Activated T-cell treated with anti-CD3 and anti-CD28 coated beads for 4 hours (primary cell): ENCODE results near the gene LRRC49.
"Not testable (repeated sequence)": the region's sequence is repeated elsewhere in the genome, so short reads cannot be mapped to it uniquely, and the experiment has no call there.

ENCODE experiments used
- DNase-seq: peaks from one replicate; pipeline ENCODE4 v3.0.0-alpha.2; 2020

Gene LRRC49, protein sequence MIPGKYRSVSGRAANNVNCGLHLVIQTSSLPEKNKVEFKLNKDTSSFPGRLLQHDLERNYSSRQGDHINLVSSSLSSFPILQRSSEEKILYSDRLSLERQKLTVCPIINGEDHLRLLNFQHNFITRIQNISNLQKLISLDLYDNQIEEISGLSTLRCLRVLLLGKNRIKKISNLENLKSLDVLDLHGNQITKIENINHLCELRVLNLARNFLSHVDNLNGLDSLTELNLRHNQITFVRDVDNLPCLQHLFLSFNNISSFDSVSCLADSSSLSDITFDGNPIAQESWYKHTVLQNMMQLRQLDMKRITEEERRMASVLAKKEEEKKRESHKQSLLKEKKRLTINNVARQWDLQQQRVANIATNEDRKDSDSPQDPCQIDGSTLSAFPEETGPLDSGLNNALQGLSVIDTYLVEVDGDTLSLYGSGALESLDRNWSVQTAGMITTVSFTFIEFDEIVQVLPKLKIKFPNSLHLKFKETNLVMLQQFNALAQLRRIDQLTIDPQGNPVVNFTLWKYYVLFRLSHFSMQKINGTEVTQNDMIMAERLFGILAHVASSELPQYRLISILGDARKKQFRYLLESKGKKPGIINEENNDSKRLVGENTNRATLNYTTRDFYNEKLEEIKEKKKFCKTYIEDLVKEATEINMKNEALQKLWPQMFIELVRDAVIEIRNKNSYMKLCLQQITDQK

DNA sequence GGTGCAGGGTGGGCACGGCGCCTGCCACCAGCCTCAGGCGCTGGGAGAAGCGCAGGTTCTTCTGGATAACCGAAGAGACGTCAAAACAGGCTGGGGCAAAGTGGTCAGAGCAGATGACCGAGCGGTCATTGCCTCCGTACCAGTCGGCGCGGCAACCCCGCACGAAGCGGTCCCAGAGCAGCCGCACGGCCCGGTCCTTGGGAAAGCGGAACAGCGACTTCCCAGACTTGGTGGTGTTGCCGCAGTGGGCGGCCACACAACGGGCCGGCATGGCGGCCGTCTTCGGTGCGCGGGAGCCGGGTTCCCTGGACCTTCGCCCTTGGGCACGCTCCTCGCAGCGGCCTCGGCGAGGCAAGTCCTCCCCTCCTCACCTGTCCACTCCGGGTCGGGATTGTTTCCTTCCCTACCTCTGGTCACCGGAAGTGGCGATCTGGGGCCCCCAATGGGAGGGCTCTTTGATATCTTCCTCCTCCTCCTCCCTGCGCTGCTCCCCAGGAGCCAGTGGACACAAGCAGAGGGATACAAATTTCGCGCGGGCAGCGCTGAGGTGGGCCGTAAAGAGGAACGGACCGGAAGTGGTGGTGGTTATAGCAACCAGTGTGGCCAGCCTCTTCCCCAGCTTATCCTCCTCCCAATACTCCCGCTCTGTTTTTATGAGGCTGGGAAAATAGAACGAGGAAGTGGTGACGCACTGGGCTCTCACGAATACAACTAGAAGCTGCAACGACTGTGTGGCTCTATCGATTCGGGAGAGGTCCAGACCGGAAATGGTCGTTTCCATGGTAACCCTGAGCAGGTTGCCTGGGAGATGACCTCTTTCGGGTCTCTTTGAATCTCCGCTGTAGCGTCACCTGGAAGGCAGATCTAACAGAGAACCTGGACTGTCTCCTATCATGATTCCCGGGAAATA, at the start of gene LRRC49, which contains the start of gene THAP10:
Gene LRRC49, plus strand, starts transcription at position 825 of the 910 bp plus-strand sequence. Its CDS starts 69 bp downstream, at position 894.
Gene THAP10, minus strand, starts transcription at position 432 of the 910 bp plus-strand sequence. Its CDS starts 161 bp downstream, at position 271.
- DNase-seq, result no peak

GRCh38 chr15:70845602-70846360, 46.8 kb upstream of the LRRC49 start:
- DNase-seq, result no peak

- DNase-seq, result no peak
These were observed 40.7 kb upstream of the LRRC49 start for GRCh38 chr15:70851889-70852288.

GRCh38 chr15:70852501-70853317, 39.9 kb upstream of the LRRC49 start:
- no peak for DNase-seq

GRCh38 chr15:70853318-70853972, 39.2 kb upstream of the LRRC49 start:
- DNase-seq, result no peak

DNA sequence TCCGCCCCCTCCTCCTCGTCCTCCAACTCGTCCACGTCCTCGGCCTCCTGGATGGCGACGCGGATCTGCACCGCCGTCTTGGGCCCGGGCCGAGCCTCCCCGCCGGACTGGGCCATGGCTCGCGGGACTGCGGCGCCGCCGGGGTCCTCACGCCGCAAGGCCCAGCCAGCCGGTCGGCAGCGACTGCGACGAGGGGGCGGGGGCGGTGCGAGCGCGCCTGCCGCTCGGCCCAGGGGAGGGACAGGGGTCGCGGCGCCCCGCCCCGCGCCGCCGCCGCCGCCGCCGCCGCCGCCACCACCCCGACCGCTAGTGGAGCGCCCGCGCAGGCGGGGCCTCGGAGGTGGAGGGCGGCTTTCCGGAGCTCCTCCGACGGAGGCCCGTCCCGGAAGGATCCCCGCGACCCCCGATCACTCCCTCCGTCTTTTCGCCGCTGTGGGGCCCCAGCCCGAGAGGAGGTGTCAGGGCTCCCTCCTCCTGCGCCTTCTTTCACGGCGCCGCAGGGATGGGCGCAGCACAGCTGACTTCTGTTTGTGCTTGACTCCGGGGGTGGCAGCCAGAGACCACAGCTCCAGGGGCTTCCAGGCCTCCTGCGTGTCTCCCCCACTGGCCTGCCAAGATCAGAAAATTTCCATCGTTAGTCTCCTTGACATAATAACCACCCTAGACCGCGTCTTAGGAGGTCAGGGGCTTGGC, 38.5 kb upstream of the LRRC49 start, which contains the start of gene LARP6:
Gene LARP6, minus strand, starts transcription at position 185 of the 693 bp plus-strand sequence. Its CDS starts 69 bp downstream, at position 116.
- DNase-seq, result no peak

DNA sequence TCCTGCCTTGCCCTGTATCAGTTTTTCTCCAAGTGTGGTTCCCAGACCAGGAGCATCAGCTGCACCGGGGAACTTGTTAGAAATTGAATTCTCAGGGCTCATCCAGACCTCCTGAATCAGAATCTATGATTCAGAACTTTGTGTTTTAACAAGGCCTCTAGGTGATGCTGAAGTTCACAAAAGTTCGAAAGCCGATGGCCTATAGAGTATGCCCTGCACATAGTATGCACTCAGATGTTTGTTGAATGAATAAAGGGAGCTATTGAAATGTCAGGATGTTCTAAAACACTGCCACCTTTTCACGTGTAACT, 38.0 kb upstream of the LRRC49 start:
- no peak for DNase-seq

- DNase-seq, result no peak
These were observed 36.9 kb upstream of the LRRC49 start for GRCh38 chr15:70855764-70856163.

GRCh38 chr15:70856177-70856883, 36.3 kb upstream of the LRRC49 start:
- no peak for DNase-seq

DNA sequence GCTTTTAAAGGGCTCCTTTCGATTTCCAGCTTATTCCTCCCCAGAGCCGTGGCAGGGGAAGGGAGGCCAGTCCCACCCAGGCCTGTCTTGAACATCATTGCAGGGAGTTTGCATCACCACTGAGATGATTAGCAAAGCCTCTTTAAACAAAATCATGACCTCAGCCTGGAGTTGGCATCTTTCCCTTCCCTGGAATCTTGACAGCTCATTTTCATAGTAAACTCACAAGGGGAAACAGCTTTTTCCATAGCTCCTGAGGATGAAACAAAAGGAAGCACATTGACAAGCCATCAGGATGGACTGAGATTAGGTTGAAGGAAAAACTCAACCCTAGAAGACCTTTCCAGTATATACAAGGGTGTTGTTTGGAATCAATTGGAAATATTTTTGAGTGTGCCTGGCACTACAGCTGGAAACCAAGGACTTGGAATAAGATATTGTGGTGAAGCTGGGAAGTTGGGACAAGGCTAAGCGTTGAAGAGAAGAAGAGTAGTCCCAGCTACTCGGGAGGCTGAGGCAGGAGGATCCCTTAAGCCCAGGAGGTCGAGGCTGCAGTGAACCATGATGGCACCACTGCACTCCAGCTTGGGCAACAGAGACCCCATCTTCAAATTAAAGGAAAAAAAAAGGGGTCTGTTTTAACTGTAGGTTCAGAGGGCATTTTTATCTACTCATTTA, 35.6 kb upstream of the LRRC49 start:
- DNase-seq, result no peak

DNA sequence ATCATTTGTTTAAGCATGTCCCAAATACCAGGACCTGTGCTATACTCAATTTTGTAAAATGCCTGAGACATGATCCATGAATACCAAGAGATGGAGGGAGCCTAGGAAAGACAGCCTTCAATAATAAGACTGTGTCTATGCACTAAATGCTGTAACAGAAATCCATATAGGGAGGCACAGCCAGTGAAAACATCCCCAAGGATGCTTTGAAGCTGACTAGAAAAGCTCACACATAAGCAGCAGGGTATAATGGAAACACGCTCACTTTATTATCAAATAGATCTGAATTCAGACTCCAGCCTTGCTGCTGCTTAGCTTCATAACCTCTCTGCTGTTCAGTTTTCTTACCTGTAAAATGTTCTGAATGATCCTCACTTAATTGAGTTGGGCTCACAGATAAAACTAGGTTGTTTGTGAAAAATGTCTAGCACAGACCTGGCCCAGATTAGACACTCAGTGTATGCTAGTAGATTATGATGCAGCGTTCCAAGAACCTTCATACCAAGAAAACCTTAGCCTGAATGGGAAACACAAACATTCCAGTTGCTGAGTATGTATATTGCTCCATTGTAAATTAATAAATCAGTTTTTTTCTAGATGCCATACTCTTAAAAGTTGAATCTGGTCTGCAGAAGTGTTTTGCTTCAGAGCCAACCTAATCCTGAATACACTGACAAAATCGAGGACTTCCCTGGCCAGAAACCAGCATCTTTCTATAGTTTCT, 34.9 kb upstream of the LRRC49 start:
- no peak for DNase-seq

DNA sequence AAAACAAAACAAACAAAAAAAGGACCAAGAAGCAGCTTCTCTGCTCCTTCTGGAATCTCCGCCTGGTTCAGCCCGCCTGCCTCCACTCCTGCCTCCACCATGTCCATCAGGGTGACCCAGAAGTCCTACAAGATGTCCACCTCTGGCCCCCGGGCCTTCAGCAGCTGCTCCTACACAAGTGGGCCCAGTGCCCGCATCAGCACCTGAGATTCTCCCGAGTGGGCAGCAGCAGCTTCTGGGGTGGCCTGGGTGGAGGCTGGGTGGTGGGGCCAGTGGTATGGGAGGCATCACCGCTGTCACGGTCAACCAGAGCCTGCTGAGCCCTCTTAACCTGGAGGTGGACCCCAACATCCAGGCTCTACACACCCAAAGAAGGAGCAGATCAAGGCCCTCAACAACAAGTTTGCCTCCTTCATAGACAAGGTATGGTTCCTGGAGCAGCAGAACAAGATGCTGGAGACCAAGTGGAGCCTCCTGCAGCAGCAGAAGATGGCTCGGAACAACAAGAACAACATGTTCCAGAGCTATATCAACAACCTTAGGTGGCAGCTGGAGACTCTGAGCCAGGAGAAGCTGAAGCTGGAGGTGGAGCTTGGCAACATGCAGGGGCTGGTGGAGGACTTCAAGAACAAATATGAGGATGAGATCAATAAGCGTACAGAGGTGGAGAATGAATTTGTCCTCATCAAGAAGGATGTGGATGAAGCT, 33.9 kb upstream of the LRRC49 start:
- DNase-seq, result not testable (repeated sequence)

GRCh38 chr15:70859322-70859908, 33.2 kb upstream of the LRRC49 start:
- no peak for DNase-seq

DNA sequence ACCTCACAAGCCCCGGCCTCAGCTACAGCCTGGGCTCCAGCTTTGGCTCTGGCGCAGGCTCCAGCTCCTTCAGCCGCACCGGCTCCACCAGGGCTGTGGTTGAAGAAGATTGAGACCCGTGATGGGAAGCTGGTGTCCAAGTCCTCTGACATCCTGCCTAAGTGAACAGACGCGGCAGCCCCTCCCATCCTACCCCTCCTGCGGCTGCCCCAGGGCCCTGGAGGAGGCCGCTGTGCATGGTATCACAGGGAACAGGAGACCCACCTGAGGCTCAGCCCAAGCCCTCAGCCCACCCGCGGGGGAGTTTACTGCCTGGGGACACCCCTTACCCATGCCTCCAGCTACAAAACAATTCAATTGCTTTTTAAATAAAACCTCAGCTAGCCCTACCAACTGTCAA, 32.6 kb upstream of the LRRC49 start:
- DNase-seq, result no peak

GRCh38 chr15:70863450-70864218, 29.0 kb upstream of the LRRC49 start:
- no peak for DNase-seq

DNA sequence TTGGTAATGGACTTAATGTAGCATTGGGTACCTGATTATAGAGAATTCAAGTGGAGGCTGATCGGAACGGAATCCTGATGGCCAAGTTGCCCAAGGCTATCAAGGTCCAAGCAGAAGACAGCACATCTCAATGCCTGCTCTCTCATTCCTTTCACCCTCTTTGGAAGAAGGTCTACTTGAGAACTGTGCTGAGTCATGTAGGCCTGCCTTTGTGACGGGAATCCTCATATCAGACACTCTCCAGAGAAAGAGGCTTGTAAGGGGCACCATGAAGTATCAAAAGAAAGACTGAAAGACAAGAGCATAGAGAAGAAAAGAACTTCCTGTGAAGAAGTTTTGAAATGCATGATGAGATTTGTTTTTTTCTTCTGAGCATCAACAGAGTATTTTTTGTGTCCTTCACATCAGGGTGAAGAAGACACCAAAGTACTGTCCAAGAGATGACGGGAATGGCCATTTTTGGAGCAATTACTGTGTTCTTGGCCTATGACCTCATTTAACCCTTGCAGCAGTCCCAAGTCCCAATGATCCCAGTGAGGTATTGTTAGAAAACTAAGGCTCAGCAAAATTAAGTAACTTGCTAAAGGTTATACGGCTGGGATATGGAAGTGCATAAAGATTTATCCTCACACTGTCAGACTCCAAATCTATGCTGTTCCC, 25.5 kb upstream of the LRRC49 start:
- no peak for DNase-seq
